ENCODE data around the gene BABAM2. TPM values are rescaled to one million over a fixed set of nuclear protein-coding genes. Genes with fewer than 3 reads are reported as not detected.

Gene BABAM2
- total RNA-seq, 4 donors from 2014 or later, result 33.3 to 48.9 (median 37.9) TPM

DNA sequence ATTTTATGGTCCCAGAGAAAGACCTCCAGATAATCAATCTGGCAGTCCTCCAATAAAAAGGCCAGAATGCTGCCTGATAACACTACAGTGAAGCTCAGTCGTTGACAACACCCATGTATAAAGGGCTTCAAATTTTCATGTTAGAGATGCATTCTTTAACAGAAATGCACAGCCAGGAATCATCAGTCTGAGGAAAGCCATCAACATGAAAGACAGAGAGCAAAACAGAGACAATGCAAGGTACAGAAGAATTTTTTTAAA, 13.8 kb downstream of the BABAM2 start:
- TF ChIP-seq POLR2AphosphoS5 (IDR thresholded peaks at IDR 0.05) (no peak), POLR2A (IDR thresholded peaks at IDR 0.05) (no peak), EP300 (IDR thresholded peaks at IDR 0.05; ENCODE audit: low read depth) (no peak)
- TF ChIP-seq, protein P1, sequence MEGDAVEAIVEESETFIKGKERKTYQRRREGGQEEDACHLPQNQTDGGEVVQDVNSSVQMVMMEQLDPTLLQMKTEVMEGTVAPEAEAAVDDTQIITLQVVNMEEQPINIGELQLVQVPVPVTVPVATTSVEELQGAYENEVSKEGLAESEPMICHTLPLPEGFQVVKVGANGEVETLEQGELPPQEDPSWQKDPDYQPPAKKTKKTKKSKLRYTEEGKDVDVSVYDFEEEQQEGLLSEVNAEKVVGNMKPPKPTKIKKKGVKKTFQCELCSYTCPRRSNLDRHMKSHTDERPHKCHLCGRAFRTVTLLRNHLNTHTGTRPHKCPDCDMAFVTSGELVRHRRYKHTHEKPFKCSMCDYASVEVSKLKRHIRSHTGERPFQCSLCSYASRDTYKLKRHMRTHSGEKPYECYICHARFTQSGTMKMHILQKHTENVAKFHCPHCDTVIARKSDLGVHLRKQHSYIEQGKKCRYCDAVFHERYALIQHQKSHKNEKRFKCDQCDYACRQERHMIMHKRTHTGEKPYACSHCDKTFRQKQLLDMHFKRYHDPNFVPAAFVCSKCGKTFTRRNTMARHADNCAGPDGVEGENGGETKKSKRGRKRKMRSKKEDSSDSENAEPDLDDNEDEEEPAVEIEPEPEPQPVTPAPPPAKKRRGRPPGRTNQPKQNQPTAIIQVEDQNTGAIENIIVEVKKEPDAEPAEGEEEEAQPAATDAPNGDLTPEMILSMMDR (IDR thresholded peaks at IDR 0.05), result no peak
- Histone ChIP-seq H3K9me3 (no peaks in the 10 kb centered on the region), H3K4me1 (peaks cover 0 to 5% (median 2%) of the 10 kb centered on the region in 4 donors), H3K27me3 (no peaks in the 10 kb centered on the region), H3K4me3 (no peak overlapping the region), H3K36me3 (no peaks in the 10 kb centered on the region), H3K27ac (no peak overlapping the region)
- no peak for DNase-seq
- intact Hi-C loops (cut with DNase I; ENCODE audit: low total_unique reads) (no loop called here), in situ Hi-C loops (cut with MboI; ENCODE audit: low pct_ligation_motif_present in 1 of 4, low pct_unique_long_range_greater_than_20kb in 1 of 4, low sequenced_read_pairs in 3 of 4) (no loop called here)
- 85 to 89% methylated on average over 1 of the region's 1 CpG for WGBS, 2 donors (ENCODE audit: low coverage in 1 of 2)

DNA sequence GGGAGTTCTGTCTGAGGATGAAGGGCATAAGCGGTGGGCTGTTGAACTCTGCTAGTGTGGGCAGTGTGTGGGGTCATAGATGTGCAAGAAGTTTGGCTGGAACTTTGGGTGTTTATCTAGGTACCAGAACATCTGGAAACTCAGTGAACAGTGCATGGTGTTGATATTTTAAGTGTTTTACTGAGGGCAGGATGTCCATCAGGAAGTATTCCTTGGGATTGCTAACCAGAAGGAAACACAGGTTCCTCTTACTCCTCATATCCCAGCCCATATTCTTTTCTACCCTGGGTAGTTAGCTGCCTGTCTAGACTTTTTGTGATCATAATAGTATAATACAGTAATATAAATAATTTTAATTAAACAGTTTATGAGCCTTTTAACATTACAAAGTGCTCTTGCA, 15.5 kb downstream of the BABAM2 start:
- DNase-seq, result no peak
- in situ Hi-C loops (cut with MboI; ENCODE audit: low pct_ligation_motif_present in 1 of 4, low pct_unique_long_range_greater_than_20kb in 1 of 4, low sequenced_read_pairs in 3 of 4) (no loop called here), intact Hi-C loops (cut with DNase I; ENCODE audit: low total_unique reads) (no loop called here)
- Histone ChIP-seq H3K9me3 (no peaks in the 10 kb centered on the region), H3K27me3 (no peaks in the 10 kb centered on the region), H3K27ac (no peak overlapping the region), H3K4me1 (peaks cover 0 to 5% (median 2%) of the 10 kb centered on the region in 4 donors), H3K4me3 (no peak overlapping the region), H3K36me3 (no peaks in the 10 kb centered on the region)
- no peak for TF ChIP-seq POLR2A (IDR thresholded peaks at IDR 0.05)
- no peak for TF ChIP-seq EP300 (IDR thresholded peaks at IDR 0.05; ENCODE audit: low read depth)
- TF ChIP-seq POLR2AphosphoS5 (IDR thresholded peaks at IDR 0.05), result no peak
- TF ChIP-seq, protein P1 (IDR thresholded peaks at IDR 0.05), result no peak
- WGBS, 2 donors (ENCODE audit: low coverage in 1 of 2), result 97% methylated on average over 1 of the region's 1 CpG; no CpG with 5 or more reads in 1 of the 2 donors

DNA sequence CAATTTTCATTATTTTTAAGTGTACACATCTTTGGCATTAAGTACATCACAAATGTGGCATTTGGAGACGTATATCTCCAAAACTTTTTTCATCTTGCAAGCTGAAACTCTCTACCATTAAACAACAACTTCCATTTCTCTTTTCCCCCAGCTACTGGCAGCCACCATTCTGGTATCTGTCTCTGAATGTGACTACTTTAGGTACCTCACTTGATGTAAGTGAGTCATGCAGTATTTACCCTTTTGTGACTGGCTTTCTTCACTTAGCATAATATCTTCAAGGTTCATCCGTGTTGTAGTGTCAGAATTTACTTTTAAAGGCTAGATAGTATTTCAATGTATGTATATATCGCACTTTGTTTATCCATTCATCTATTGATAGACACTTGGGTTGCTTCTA, 17.0 kb downstream of the BABAM2 start:
- in situ Hi-C loops (cut with MboI; ENCODE audit: low pct_ligation_motif_present in 1 of 4, low pct_unique_long_range_greater_than_20kb in 1 of 4, low sequenced_read_pairs in 3 of 4), result no loop called here
- no peak for DNase-seq
- Histone ChIP-seq H3K9me3 (no peaks in the 10 kb centered on the region), H3K27ac (no peak overlapping the region), H3K4me1 (peaks cover 0 to 5% (median 2%) of the 10 kb centered on the region in 4 donors), H3K27me3 (no peaks in the 10 kb centered on the region), H3K36me3 (no peaks in the 10 kb centered on the region), H3K4me3 (no peak overlapping the region)
- 56 to 63% methylated on average over 3 of the region's 3 CpGs for WGBS, 2 donors (ENCODE audit: low coverage in 1 of 2)
- intact Hi-C loops (cut with DNase I; ENCODE audit: low total_unique reads), result no loop called here
- TF ChIP-seq EP300 (IDR thresholded peaks at IDR 0.05; ENCODE audit: low read depth), result no peak
- no peak for TF ChIP-seq POLR2AphosphoS5 (IDR thresholded peaks at IDR 0.05)
- TF ChIP-seq, protein P1 (IDR thresholded peaks at IDR 0.05), result no peak
- no peak for TF ChIP-seq POLR2A (IDR thresholded peaks at IDR 0.05)

DNA sequence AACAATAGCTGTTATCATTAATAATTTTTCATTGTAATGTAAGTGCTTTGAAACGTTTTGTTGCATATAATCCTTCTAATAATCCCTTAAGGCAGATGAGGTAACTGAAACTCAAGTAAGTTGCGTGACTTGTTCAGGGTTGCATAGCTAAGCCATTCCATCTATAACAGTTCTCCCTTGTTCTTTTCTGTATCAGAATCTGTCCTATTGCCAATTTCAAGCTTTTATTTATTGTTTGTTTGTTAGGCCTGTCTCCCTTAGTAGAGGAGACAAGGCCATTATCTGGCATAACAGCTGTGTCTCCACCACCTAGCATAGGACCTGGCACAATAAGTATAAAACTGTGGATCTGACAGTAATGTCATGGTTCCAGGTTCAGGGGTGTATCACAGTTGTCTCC, 19.4 kb downstream of the BABAM2 start:
- Histone ChIP-seq H3K36me3 (no peaks in the 10 kb centered on the region), H3K27me3 (no peaks in the 10 kb centered on the region), H3K4me3 (no peak overlapping the region), H3K9me3 (no peaks in the 10 kb centered on the region), H3K4me1 (peaks cover 0 to 15% (median 3%) of the 10 kb centered on the region in 4 donors), H3K27ac (no peak overlapping the region)
- WGBS, 2 donors (ENCODE audit: low coverage in 1 of 2), result 82 to 92% methylated on average over 2 of the region's 2 CpGs
- intact Hi-C loops (cut with DNase I; ENCODE audit: low total_unique reads) (no loop called here), in situ Hi-C loops (cut with MboI; ENCODE audit: low pct_ligation_motif_present in 1 of 4, low pct_unique_long_range_greater_than_20kb in 1 of 4, low sequenced_read_pairs in 3 of 4) (no loop called here)
- no peak for DNase-seq
- no peak for TF ChIP-seq POLR2AphosphoS5 (IDR thresholded peaks at IDR 0.05)
- no peak for TF ChIP-seq EP300 (IDR thresholded peaks at IDR 0.05; ENCODE audit: low read depth)
- TF ChIP-seq, protein P1 (IDR thresholded peaks at IDR 0.05), result no peak
- no peak for TF ChIP-seq POLR2A (IDR thresholded peaks at IDR 0.05)

All from transverse colon (tissue), 4 donors.